Stimulated activated CD4-positive, alpha-beta T cell treated with anti-CD3 and anti-CD28 coated beads, Interleukin-4, amount 100 ng/mL, for 48 hours (primary cell): ENCODE results near the gene FAM187B.
"Not testable (repeated sequence)": the region's sequence is repeated elsewhere in the genome, so short reads cannot be mapped to it uniquely, and the experiment has no call there.

Experiments
- DNase-seq, 2 donors: peaks; one replicate each; pipeline ENCODE4 v3.0.0-alpha.2; 2020; ENCODE audit warnings: low read depth in 2 of 2

FAM187B gene

GRCh38 chr19:35236638-35237400 lies 8.3 kb upstream of the FAM187B start:
- no peak for DNase-seq

- DNase-seq, result no peak
Observed at GRCh38 chr19:35232912-35233311, 4.4 kb upstream of the FAM187B start.

- no peak for DNase-seq
Observed at GRCh38 chr19:35231956-35232645, 3.6 kb upstream of the FAM187B start.

GRCh38 chr19:35229601-35230000 lies 1.1 kb upstream of the FAM187B start:
- DNase-seq, result no peak

- DNase-seq, result no peak
Observed at GRCh38 chr19:35226748-35227147, 1.8 kb downstream of the FAM187B start.

- DNase-seq, result no peak
Observed at GRCh38 chr19:35225951-35226350, 2.6 kb downstream of the FAM187B start.

- no peak for DNase-seq
Observed at GRCh38 chr19:35224681-35225571, 3.6 kb downstream of the FAM187B start.

GRCh38 chr19:35223862-35224505 lies 4.6 kb downstream of the FAM187B start:
- no peak for DNase-seq

GRCh38 chr19:35223084-35223790 lies 5.3 kb downstream of the FAM187B start:
- no peak for DNase-seq

GRCh38 chr19:35222373-35223015 lies 6.0 kb downstream of the FAM187B start:
- no peak for DNase-seq

- DNase-seq, result not testable (repeated sequence)
Observed at GRCh38 chr19:35220973-35221590, 7.5 kb downstream of the FAM187B start.

GRCh38 chr19:35220315-35220921 lies 8.1 kb downstream of the FAM187B start:
- no peak for DNase-seq

- no peak for DNase-seq
Observed at GRCh38 chr19:35219008-35219407, 9.5 kb downstream of the FAM187B start.

- DNase-seq, result no peak
Observed at GRCh38 chr19:35217649-35217990, 10.9 kb downstream of the FAM187B start.

- no peak for DNase-seq
Observed at GRCh38 chr19:35216833-35217648, 11.5 kb downstream of the FAM187B start.

GRCh38 chr19:35216016-35216832 lies 12.3 kb downstream of the FAM187B start:
- DNase-seq, result no peak

- DNase-seq, result no peak
Observed at GRCh38 chr19:35214766-35215422, 13.6 kb downstream of the FAM187B start.
